ENCODE data around the gene MIGA2. TPM values are rescaled to one million over a fixed set of nuclear protein-coding genes. Genes with fewer than 3 reads are reported as not detected.

Gene MIGA2
- total and polyA plus RNA-seq, 5 donors from 2014 or later = 6.3 to 48.5 (median 7.8) TPM

GRCh38 chr9:129008469-129008965, 27.9 kb upstream of the MIGA2 start:
- Mint-ChIP-seq H3K9me3 (no peaks in the 10 kb centered on the region), H3K27ac (no peak overlapping the region), H3K36me3 (peaks cover 16% of the 10 kb centered on the region), H3K4me1 (peaks cover 0 to 2% (median 0%) of the 10 kb centered on the region in 4 donors), H3K4me3 (no peak overlapping the region), H3K27me3 (no peaks in the 10 kb centered on the region)
- no peaks in the 10 kb centered on the region for H3K9me3 ChIP-seq (ENCODE audit: control insufficient read depth in 2 of 2, low read length in 2 of 2)
- H3K36me3 ChIP-seq (ENCODE audit: control insufficient read depth, insufficient read depth, low read length) = peaks cover 44% of the 10 kb centered on the region
- H3K27ac ChIP-seq (ENCODE audit: insufficient read depth, low read length, poor library complexity, severe bottlenecking) = no peak overlapping the region
- ATAC-seq (ENCODE audit: low read depth in 2 of 2) (no peak), DNase-seq (no peak)
- H3K4me3 ChIP-seq (ENCODE audit: low read depth, low read length) = no peak overlapping the region
- H3K4me1 ChIP-seq (ENCODE audit: control insufficient read depth, insufficient read depth, low read length, poor library complexity, severe bottlenecking) = no peaks in the 10 kb centered on the region
- no peaks in the 10 kb centered on the region for H3K27me3 ChIP-seq (ENCODE audit: control insufficient read depth, insufficient read depth, low read length)

- H3K27me3 ChIP-seq (ENCODE audit: control insufficient read depth, insufficient read depth, low read length) = no peaks in the 10 kb centered on the region
- H3K4me3 Mint-ChIP-seq = no peak overlapping the region
- H3K36me3 Mint-ChIP-seq = peaks cover 16% of the 10 kb centered on the region
- H3K4me1 Mint-ChIP-seq = peaks cover 0 to 2% (median 0%) of the 10 kb centered on the region in 4 donors
- no peaks in the 10 kb centered on the region for H3K9me3 ChIP-seq (ENCODE audit: control insufficient read depth in 2 of 2, low read length in 2 of 2)
- H3K27me3 Mint-ChIP-seq = no peaks in the 10 kb centered on the region
- no peaks in the 10 kb centered on the region for H3K4me1 ChIP-seq (ENCODE audit: control insufficient read depth, insufficient read depth, low read length, poor library complexity, severe bottlenecking)
- H3K27ac ChIP-seq (ENCODE audit: insufficient read depth, low read length, poor library complexity, severe bottlenecking) = no peak overlapping the region
- peaks cover 49% of the 10 kb centered on the region for H3K36me3 ChIP-seq (ENCODE audit: control insufficient read depth, insufficient read depth, low read length)
- no peak overlapping the region for H3K27ac Mint-ChIP-seq
- ATAC-seq (ENCODE audit: low read depth in 2 of 2) (no peak), DNase-seq (no peak)
- no peaks in the 10 kb centered on the region for H3K9me3 Mint-ChIP-seq
- no peak overlapping the region for H3K4me3 ChIP-seq (ENCODE audit: low read depth, low read length)
Observed at GRCh38 chr9:129008986-129009583, 27.3 kb upstream of the MIGA2 start.

GRCh38 chr9:129009584-129010141, 26.8 kb upstream of the MIGA2 start:
- Mint-ChIP-seq H3K4me3 (no peak overlapping the region), H3K36me3 (peaks cover 16% of the 10 kb centered on the region), H3K27ac (no peak overlapping the region), H3K27me3 (no peaks in the 10 kb centered on the region), H3K4me1 (peaks cover 0 to 2% (median 0%) of the 10 kb centered on the region in 4 donors), H3K9me3 (no peaks in the 10 kb centered on the region)
- DNase-seq (no peak), ATAC-seq (ENCODE audit: low read depth in 2 of 2) (no peak)
- no peaks in the 10 kb centered on the region for H3K4me1 ChIP-seq (ENCODE audit: control insufficient read depth, insufficient read depth, low read length, poor library complexity, severe bottlenecking)
- no peak overlapping the region for H3K27ac ChIP-seq (ENCODE audit: insufficient read depth, low read length, poor library complexity, severe bottlenecking)
- H3K36me3 ChIP-seq (ENCODE audit: control insufficient read depth, insufficient read depth, low read length) = peaks cover 53% of the 10 kb centered on the region
- no peak overlapping the region for H3K4me3 ChIP-seq (ENCODE audit: low read depth, low read length)
- no peaks in the 10 kb centered on the region for H3K9me3 ChIP-seq (ENCODE audit: control insufficient read depth in 2 of 2, low read length in 2 of 2)
- no peaks in the 10 kb centered on the region for H3K27me3 ChIP-seq (ENCODE audit: control insufficient read depth, insufficient read depth, low read length)

- H3K27me3 ChIP-seq (ENCODE audit: control insufficient read depth, insufficient read depth, low read length) = no peaks in the 10 kb centered on the region
- H3K4me3 Mint-ChIP-seq = no peak overlapping the region
- H3K27ac ChIP-seq (ENCODE audit: insufficient read depth, low read length, poor library complexity, severe bottlenecking) = no peak overlapping the region
- no peaks in the 10 kb centered on the region for H3K27me3 Mint-ChIP-seq
- H3K27ac Mint-ChIP-seq = no peak overlapping the region
- H3K36me3 Mint-ChIP-seq = peaks cover 14% of the 10 kb centered on the region
- peaks cover 53% of the 10 kb centered on the region for H3K36me3 ChIP-seq (ENCODE audit: control insufficient read depth, insufficient read depth, low read length)
- H3K4me3 ChIP-seq (ENCODE audit: low read depth, low read length) = no peak overlapping the region
- H3K9me3 ChIP-seq (ENCODE audit: control insufficient read depth in 2 of 2, low read length in 2 of 2) = no peaks in the 10 kb centered on the region
- no peak for ATAC-seq (ENCODE audit: low read depth in 2 of 2)
- no peaks in the 10 kb centered on the region for H3K9me3 Mint-ChIP-seq
- H3K4me1 Mint-ChIP-seq = peaks cover 0 to 2% (median 0%) of the 10 kb centered on the region in 4 donors
- no peaks in the 10 kb centered on the region for H3K4me1 ChIP-seq (ENCODE audit: control insufficient read depth, insufficient read depth, low read length, poor library complexity, severe bottlenecking)
- no peak for DNase-seq
Observed at GRCh38 chr9:129010267-129010975, 26.0 kb upstream of the MIGA2 start.

- Mint-ChIP-seq H3K4me3 (no peak overlapping the region), H3K36me3 (peaks cover 11% of the 10 kb centered on the region), H3K9me3 (no peaks in the 10 kb centered on the region), H3K27me3 (no peaks in the 10 kb centered on the region), H3K4me1 (peaks cover 0 to 2% (median 0%) of the 10 kb centered on the region in 4 donors), H3K27ac (no peak overlapping the region)
- Histone ChIP-seq H3K4me3 (ENCODE audit: low read depth, low read length) (no peak overlapping the region), H3K27me3 (ENCODE audit: control insufficient read depth, insufficient read depth, low read length) (no peaks in the 10 kb centered on the region), H3K36me3 (ENCODE audit: control insufficient read depth, insufficient read depth, low read length) (peaks cover 47% of the 10 kb centered on the region), H3K4me1 (ENCODE audit: control insufficient read depth, insufficient read depth, low read length, poor library complexity, severe bottlenecking) (no peaks in the 10 kb centered on the region), H3K9me3 (ENCODE audit: control insufficient read depth in 2 of 2, low read length in 2 of 2) (no peaks in the 10 kb centered on the region), H3K27ac (ENCODE audit: insufficient read depth, low read length, poor library complexity, severe bottlenecking) (no peak overlapping the region)
- ATAC-seq (ENCODE audit: low read depth in 2 of 2) (no peak), DNase-seq (no peak)
Observed at GRCh38 chr9:129011170-129011569, 25.3 kb upstream of the MIGA2 start.

- peaks cover 44% of the 10 kb centered on the region for H3K36me3 ChIP-seq (ENCODE audit: control insufficient read depth, insufficient read depth, low read length)
- Mint-ChIP-seq H3K9me3 (no peaks in the 10 kb centered on the region), H3K27ac (peak overlapping the region in 2 of 3 donors; percentile 51 to 74), H3K4me1 (no peaks in the 10 kb centered on the region), H3K36me3 (peaks cover 11% of the 10 kb centered on the region), H3K27me3 (no peaks in the 10 kb centered on the region), H3K4me3 (no peak overlapping the region)
- DNase-seq (no peak), ATAC-seq (ENCODE audit: low read depth in 2 of 2) (no peak)
- no peaks in the 10 kb centered on the region for H3K4me1 ChIP-seq (ENCODE audit: control insufficient read depth, insufficient read depth, low read length, poor library complexity, severe bottlenecking)
- H3K27me3 ChIP-seq (ENCODE audit: control insufficient read depth, insufficient read depth, low read length) = no peaks in the 10 kb centered on the region
- H3K4me3 ChIP-seq (ENCODE audit: low read depth, low read length) = no peak overlapping the region
- no peaks in the 10 kb centered on the region for H3K9me3 ChIP-seq (ENCODE audit: control insufficient read depth in 2 of 2, low read length in 2 of 2)
- no peak overlapping the region for H3K27ac ChIP-seq (ENCODE audit: insufficient read depth, low read length, poor library complexity, severe bottlenecking)
Observed at GRCh38 chr9:129011761-129012181, 24.7 kb upstream of the MIGA2 start.

- peaks cover 42% of the 10 kb centered on the region for H3K36me3 ChIP-seq (ENCODE audit: control insufficient read depth, insufficient read depth, low read length)
- H3K27me3 ChIP-seq (ENCODE audit: control insufficient read depth, insufficient read depth, low read length) = no peaks in the 10 kb centered on the region
- peaks cover 11% of the 10 kb centered on the region for H3K36me3 Mint-ChIP-seq
- H3K9me3 ChIP-seq (ENCODE audit: control insufficient read depth in 2 of 2, low read length in 2 of 2) = no peaks in the 10 kb centered on the region
- DNase-seq (no peak), ATAC-seq (ENCODE audit: low read depth in 2 of 2) (no peak)
- H3K9me3 Mint-ChIP-seq = no peaks in the 10 kb centered on the region
- no peaks in the 10 kb centered on the region for H3K27me3 Mint-ChIP-seq
- no peaks in the 10 kb centered on the region for H3K4me1 Mint-ChIP-seq
- no peak overlapping the region for H3K27ac Mint-ChIP-seq
- H3K4me3 ChIP-seq (ENCODE audit: low read depth, low read length) = no peak overlapping the region
- H3K4me3 Mint-ChIP-seq = no peak overlapping the region
- H3K27ac ChIP-seq (ENCODE audit: insufficient read depth, low read length, poor library complexity, severe bottlenecking) = no peak overlapping the region
- no peaks in the 10 kb centered on the region for H3K4me1 ChIP-seq (ENCODE audit: control insufficient read depth, insufficient read depth, low read length, poor library complexity, severe bottlenecking)
Observed at GRCh38 chr9:129012343-129012742, 24.1 kb upstream of the MIGA2 start.

Measured in CD4-positive, CD25-positive, alpha-beta regulatory T cell (primary cell).